Bone marrow (tissue), 2 donors: ENCODE data around the gene HOXA10.

ENCODE experiments used
- DNase-seq, 2 donors: peaks; one replicate each; lab custom pipeline; 2025; lab: John Stamatoyannopoulos, UW

The HOXA10 gene

DNA sequence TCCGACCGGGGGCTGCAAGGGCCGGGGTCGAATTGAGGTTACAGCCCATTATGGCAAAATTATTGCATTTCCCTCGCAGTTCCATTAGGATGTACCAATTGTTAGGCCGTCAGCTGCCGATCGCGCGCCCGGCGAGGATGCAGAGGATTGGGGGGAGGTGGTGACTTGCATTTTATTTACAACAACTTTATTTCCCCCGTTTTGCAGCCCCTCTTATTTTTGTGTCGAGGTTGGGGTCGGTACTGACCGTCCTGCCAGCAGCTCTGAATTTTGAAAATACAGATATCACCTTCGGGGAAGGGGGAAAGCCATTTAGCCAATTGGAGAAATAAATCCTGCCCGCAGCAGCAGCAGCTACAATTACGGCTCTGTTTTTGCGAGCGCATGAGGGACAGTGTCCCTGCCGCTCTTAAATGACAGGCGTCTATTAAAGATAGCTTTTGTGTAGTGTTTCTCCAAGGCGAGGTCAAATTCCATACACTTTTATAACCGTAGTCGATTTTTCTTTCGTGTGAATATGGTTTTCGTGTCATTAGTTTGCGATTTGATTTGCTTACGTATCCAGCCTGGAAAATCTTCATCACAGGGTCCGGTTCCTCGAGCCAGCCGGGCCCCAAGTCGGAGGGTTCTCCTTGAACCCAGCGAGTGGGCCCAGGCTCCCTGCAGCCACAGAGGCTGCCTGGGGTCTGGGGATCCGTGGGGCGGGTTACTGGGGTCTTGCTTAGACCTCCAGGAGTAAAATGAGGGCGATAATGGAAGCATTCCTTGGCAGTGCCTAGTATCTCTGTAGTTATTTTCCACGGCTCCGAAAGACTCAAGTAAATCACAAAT lies 30.0 kb downstream of the HOXA10 start:
- no peak for DNase-seq

DNA sequence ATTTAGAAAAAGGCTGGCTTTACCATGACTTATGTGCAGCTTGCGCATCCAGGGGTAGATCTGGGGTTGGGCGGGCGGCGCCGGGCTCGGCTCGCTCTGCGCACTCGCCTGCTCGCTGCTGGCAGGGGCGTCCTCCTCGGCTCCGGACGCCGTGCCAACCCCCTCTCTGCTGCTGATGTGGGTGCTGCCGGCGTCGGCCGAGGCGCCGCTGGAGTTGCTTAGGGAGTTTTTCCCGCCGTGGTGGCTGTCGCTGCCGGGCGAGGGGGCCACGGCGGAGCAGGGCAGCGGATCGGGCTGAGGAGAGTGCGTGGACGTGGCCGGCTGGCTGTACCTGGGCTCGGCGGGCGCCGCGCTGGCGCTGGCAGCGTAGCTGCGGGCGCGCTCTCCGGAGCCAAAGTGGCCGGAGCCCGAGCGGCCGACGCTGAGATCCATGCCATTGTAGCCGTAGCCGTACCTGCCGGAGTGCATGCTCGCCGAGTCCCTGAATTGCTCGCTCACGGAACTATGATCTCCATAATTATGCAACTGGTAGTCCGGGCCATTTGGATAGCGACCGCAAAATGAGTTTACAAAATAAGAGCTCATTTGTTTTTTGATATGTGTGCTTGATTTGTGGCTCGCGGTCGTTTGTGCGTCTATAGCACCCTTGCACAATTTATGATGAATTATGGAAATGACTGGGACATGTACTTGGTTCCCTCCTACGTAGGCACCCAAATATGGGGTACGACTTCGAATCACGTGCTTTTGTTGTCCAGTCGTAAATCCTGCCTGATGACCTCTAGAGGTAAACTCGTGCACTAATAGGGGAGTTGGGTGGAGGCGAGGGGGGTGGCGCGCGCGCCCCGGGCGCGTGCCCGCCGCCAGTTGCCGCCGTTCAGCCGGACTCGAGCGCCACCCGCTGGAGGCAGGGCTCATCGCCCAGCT lies 30.8 kb downstream of the HOXA10 start, which contains the start of gene HOXA5:
Gene HOXA5 (minus strand): TSS at position 659 of the 927 bp plus-strand sequence. CDS start 74 bp downstream, at position 585.
- peak in 1 of 2 donors; percentile 77 for DNase-seq

DNA sequence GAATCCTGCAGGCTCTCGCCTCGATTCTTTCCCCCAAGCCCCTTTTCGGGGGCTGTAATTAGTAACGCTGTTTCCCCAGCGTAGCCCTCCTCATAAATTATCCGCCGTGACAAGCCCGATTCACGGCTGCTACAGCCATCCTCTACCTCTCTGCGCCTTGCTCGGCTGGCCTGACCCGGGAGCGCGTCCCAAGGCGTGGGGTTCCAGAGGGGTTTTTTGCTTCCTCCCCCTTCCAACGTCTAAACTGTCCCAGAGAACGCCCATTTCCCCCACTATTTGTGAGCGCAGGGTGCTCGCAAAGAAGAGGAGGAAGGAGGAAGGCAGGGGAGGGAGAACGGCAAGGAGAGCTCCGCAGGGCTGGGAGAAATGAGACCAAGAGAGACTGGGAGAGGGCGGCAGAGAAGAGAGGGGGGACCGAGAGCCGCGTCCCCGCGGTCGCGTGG lies 31.5 kb downstream of the HOXA10 start:
- DNase-seq = no peak

DNA sequence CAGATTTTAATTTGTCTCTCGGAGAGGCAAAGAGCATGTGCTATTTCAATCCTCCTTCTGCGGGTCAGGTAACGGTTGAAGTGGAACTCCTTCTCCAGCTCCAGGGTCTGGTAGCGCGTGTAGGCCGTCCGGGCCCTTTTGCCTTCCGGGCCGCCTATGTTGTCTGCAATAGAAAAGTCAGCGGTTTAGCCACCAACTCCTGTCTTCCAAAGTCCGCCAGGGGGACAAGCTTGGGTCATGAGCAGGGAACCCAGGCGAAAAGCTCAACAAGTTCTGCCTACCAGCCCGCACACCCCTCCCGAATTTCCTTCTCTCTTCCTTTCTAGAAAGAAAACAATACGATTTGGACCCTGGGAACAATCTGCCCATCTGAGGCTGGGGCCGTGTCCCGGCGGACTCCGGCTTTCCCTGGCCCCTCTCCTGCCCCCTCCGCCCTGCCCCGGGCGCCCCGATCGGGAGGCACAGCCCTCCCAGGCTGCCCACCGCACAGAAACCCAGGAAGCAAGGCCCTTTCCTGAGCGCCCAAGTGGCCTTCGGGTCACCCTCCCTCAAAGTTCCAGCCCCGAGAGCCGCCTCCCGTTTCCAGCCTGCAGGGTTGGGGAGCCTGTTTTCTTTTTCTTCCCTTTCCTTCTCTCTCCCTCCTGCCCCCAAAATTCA lies 32.1 kb downstream of the HOXA10 start:
- no peak for DNase-seq

DNA sequence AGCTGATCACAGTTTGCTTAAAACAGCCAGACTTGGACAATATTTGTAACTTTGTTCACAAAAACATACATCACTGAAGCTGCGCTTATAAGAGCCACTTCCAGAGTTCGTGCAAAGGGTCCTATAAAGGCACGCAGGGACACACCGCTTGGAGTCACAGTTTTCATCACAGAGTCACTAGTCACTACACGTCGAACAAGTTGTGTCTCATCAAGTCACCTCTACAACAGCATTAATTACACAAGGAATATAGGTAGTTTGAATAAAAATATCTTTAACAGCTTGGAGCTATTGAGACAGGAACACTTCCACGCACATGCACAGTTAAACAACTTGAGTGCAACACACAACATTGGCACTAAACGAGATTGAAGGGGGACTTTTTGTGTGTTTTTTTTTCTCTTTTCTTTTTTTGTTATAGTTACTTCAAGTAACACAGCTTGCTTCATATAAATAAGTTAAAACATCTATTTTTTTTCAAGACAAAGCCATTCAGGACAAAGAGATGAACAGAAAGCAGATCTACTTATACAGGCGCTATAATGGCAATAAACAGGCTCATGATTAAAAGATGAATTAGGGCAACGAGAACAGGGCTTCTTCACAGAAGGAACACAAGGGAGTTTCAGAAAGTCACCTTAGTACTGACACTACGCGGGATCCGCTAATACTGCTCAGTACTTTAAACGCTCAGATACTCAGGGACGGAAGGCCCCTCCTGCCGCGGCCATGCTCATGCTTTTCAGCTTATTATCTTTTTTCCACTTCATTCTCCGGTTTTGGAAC lies 32.8 kb downstream of the HOXA10 start:
- no peak for DNase-seq

DNA sequence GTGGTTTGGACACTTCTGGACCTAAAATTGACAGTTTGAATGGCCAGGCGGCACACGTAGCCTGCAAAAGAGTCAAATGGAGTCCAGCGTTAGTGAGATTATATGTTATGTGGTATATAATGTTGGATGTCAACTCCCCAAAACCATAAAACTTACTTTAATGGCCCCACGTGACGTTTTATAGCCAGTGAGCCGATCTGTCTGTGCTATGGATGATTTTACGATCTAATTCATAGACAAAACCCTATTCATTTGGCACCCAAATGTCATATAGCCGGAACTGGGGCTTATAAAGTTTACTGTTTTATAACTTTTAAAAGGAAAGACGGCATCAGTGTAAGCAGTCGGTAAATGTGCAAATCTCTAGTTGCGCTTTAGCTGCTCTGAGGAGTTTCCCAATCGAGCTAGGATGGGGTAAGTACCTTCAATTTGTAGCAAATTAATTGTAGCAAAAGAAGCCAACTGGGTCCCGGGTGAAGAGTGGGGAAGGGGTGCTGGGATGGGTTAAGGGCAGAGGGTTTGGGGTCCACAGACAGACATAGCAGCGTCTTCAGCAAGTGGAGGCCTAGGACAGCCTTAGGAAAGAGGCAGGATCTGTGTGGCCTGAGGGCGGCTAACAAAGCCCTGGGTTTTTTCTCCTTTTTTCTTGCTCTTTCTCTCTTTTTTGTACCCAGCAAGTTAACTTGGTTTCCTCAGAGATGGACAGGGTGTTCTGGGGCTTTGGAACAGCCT lies 33.8 kb downstream of the HOXA10 start:
- DNase-seq = no peak

DNA sequence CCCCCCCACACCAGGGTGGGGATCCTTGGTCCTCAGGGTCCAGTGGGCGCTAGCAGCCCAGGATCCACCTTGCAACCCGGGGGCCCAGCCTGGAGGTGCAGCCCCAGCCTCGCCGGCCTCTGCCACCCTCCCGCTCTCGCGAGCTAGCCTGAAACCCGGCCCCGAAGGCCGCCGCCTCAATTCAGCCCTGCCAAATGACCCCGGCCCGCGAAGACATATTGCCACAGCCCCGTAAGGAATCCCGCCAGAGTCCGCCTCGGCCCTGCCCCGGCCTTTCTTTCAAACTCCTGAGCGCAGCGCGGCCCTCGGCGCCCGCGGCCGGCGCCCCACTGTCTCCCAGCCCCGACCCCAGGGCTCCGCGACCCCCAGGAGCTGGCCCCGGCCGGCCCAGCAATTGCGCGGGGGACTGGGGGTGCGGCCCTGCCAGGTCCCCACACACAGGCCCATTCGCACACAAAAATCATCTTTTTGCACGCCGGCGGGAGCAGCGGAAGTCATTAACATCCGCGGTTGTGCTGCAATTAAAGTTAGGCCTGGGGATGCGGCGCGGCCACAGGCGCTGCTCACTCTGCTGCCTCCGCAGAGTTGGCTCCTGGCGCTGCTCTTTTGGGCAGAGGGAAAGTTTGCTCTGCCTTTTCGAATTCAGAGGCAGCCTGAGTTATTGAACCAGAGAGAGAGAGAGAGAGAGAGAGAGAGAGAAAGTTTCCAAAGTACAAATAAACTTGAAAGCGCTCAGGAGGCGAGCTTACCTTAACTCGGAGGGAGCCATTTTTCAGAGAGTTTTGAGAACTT lies 34.6 kb downstream of the HOXA10 start:
- no peak for DNase-seq

DNA sequence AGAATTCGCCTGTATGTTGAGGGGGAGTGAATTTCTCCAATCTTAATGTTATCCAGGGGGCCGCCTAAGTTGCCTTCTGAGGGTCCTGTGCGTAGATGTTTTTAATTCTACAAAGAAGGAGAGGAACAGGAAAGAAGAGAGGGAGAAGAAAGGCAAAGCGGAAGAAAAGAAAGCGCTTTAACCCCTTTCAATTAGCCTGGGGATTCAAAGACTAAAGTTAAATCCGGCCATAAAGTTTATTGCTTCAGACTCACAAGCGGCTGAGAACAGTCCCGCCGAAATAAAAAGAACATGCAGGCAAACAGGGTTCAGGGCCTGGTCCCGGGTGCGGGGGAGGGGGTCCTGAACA lies 35.2 kb downstream of the HOXA10 start:
- no peak for DNase-seq

DNA sequence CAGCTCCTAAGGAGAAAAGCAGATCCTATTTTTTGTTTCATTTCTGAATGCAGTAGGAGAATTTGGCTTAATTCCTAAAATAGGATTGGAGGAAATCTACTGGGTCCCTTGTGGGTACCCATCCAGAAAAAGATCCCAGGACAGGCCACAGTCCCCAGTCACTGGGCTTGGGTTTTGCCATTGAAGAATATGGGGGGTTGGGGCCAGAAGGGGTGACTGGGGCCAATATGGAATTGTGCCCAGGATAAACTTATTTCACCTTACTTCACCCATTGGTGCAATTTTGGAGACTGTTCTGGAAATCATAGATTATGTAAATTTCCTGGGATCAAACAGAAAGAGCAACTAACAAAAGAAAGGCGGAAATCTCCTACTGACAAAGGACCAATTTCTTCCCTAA lies 35.6 kb downstream of the HOXA10 start:
- no peak for DNase-seq

DNA sequence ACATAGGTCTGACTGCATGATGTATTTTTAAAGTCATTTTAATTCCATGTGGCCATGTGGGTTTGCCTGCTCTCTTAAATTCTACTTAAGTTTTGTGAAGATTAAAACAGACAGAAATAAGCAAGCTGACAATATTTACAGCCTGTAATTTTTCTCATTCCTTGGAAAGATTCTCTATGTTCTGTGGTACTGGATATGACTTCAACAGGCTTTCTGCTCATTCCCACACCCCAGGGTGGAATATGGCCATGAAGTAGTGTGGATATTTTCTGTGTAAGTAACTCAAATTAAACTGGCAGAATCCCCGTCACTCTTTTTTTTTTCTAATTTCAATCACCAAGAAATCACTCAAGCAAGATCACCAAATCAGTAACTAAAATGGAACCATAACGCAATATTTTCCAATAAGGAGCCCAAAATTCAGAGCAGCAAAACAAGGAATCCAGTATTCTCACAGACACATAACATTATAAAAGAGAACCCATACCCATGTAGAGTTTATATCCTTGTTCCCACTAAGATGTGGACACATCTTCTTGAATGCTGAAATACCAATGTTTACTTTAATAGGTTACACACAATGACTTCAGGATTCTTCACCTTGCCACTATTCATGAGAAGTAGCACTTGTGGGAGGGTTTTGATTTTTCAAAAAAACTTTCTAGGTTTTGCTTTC lies 36.3 kb downstream of the HOXA10 start:
- no peak for DNase-seq

DNA sequence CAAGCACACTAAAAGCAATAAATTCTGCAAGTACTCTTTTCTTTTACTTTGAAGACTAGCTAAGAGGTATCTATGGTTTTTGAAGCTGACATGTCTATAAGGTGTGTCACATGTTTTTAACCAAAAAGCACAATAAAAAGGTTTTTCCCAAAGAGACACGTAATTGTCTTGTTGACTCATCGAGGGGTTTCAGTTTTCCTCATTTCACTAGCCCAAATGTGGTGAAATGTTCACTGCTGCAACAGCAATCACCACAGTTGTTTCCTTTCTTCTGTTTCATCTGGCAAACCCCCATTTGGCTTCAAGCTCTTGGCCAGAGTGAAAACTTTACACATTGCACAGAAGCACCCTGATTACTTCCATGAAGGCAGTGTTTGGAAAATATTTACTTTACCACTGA lies 39.7 kb downstream of the HOXA10 start:
- DNase-seq = peak in 1 of 2 donors; percentile 23

DNA sequence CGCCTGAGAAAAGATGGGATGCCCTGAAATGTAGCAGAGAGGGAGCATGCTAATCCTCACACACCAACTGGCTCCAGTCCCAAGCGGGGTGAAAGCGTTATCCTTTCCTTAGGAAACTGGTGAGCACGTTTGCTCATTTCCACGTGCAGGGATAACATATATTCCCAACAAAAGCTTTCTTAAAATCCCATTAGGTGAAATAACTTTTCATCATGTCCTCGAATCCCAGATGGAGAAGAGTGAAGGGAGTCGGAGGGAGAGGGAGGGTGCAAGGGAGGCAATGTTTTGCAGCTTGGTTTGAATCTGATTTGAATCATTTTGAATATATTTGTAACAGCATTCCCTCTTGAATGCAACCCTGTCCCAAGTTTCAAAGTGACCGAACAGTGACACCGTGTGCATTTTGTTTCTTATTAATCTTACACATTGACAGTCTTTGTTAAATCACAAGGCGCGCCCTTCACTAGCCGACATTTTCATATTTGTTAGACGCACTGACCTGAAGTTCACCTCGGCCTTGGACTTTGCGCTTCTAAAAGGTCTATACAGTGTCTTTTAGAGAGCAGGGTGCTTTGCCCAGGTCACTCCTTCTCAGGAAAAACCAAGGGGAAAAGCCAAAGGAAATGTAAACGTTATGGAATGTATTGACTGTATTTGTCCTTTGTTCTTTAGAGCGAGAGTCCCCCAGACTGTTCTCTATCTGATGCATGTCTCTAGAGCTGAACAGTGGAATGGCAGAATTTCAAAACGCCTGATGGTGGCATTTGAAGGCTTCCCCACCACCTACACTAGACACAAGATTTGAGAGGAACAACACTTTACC lies 40.5 kb downstream of the HOXA10 start:
- DNase-seq = no peak

DNA sequence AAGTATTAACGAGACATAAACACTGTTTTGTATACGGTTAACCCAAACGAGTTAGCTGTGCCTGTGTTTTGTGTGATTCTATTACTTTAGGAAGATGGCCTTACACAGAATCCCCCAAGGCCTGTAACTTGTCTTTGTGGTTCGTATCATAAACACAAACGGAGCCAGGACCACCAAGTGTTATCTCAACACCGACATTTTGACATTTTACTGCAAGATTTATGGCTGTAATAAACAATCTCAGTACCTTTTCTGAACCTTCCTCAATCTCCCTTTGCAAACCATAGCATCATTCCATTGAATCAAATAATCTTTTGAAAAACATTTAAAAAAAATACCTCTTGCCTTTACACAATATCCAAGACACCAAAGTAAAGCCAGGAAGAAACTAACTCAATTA lies 41.1 kb downstream of the HOXA10 start:
- DNase-seq = no peak

DNA sequence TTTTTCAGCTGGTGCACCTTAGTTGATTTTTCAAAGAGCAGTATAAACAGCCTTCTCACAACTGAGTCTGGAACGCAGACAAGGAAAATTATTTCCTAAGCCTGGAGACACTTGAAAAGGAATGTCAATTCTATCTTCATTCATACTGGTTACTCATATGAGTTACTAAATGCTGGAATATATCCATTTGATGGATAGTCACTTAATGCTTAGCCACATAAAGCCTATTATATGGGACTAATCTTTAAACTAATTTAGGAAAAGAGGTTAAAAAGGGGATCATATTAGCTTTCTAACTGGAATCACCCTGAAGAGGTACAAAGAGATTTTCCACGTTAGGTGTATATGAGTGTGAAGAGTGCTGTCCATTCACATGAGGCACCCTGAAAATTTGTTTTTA lies 41.9 kb downstream of the HOXA10 start:
- no peak for DNase-seq

DNA sequence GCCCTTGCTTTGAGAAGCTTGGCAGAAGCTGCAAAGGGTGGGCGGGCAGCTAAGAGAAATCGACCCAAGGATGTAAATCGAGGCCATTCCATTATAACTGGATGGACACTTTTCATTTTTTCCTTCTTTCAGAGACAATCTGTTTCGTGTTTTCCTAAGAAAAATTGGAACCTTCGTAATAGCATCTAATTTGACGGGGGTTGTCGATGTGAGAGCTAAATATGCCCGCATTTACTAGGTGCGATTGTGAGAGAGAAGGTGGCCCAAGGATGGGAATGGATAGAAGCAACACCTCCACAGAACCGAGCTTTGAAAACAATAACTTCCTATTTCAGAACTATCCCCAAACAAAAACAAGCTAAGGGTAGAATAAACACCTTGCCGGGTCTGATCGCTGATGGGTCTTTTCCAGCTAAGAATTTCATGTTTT lies 42.7 kb downstream of the HOXA10 start:
- no peak for DNase-seq

DNA sequence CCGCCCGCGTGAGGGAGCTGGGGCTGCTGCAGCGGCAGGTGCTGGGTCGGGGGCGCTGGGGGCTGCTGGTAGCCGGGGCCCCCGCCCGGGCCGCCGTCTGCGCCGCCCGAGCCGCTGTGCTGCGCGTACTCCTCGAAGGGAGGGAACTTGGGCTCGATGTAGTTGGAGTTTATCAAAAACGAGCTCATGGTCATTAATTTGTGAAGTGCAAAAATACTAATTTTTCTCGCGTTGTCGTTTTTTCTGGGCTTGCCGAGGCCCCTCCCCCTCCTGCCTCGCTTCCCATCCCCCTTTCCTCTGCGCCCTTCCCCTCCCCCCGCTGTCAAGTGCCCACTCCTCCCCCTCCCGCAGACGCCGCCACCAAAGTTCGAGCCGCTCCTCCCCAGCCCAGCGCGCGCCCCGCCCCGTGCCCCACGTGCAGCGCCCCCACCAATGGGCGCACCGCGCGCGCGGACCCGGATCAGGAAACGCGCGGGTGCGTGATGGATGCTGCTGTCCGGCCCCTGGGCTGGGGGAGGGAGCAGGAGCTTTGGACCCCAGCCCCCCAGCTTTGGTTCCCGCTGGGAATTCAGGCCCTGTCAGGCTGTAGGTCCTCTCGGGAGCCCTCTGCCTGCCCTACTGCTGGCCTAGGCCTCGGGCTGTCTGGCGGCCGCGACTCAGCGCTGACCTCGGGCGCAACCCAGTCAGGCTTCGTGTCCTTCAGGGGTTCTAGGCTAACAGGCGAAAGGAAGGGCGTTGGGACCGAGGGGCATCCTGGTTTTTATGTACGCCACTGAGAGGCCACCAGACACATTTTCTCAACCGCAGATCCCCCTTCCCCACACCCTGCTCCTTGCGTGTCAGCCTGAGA lies 43.4 kb downstream of the HOXA10 start, which contains the start of gene HOXA4:
Gene HOXA4 (minus strand): TSS at position 218 of the 850 bp plus-strand sequence. CDS start 24 bp downstream, at position 194.
- DNase-seq = no peak
